Hepatocyte (in vitro differentiated cells): ENCODE results near the gene PPP2R2C. TPM values are rescaled to one million over a fixed set of nuclear protein-coding genes. Genes with fewer than 3 reads are reported as not detected.

Experiments
- DNase-seq: peaks from one replicate; pipeline ENCODE4 v3.0.0-alpha.2; 2016; ENCODE audit warnings: low spot score
- H2AFZ ChIP-seq: fragments of 200-600 bp; sonication (generic); 2 replicates; pipeline ENCODE4 v1.6.0; 2016; ENCODE audit warnings: antibody characterized with exemption, mild to moderate bottlenecking
- H3K27ac ChIP-seq: fragments of 200-600 bp; sonication (generic); 2 replicates; pipeline ENCODE4 v1.5.1; 2016; ENCODE audit warnings: mild to moderate bottlenecking
- H3K27me3 ChIP-seq: fragments of 200-600 bp; sonication (generic); 2 replicates; pipeline ENCODE4 v1.6.1; 2016
- H3K36me3 ChIP-seq: fragments of 200-600 bp; sonication (generic); replicated peaks from 2 replicates; pipeline ENCODE4 v1.5.1; 2016; ENCODE audit warnings: low read depth; ENCODE audit not compliant: insufficient read depth
- H3K4me1 ChIP-seq: fragments of 200-600 bp; sonication (generic); 2 replicates; pipeline ENCODE4 v1.5.1; 2016; ENCODE audit warnings: mild to moderate bottlenecking, moderate library complexity; ENCODE audit not compliant: insufficient read depth
- H3K4me2 ChIP-seq: fragments of 200-600 bp; sonication (generic); 2 replicates; pipeline ENCODE4 v1.6.0; 2016
- H3K4me3 ChIP-seq: fragments of 200-600 bp; sonication (generic); 2 replicates; pipeline ENCODE4 v1.5.1; 2016; ENCODE audit warnings: mild to moderate bottlenecking
- H3K79me2 ChIP-seq: fragments of 200-600 bp; sonication (generic); 2 replicates; pipeline ENCODE4 v1.6.0; 2017; ENCODE audit warnings: mild to moderate bottlenecking
- H3K9me2 ChIP-seq: fragments of 200-600 bp; sonication (generic); replicated peaks from 2 replicates; pipeline ENCODE4 v1.6.0; 2017; ENCODE audit warnings: mild to moderate bottlenecking; ENCODE audit not compliant: insufficient read depth
- H3K9me3 ChIP-seq: fragments of 200-600 bp; sonication (generic); 2 replicates; pipeline ENCODE4 v1.5.1; 2016; ENCODE audit warnings: low read depth, mild to moderate bottlenecking
- H4K20me1 ChIP-seq: fragments of 200-600 bp; sonication (generic); 2 replicates; pipeline ENCODE4 v1.6.0; 2016; ENCODE audit warnings: mild to moderate bottlenecking; ENCODE audit not compliant: insufficient read depth, poor library complexity, severe bottlenecking
- CTCF ChIP-seq: fragments of 200-600 bp; sonication (generic); IDR thresholded peaks from 2 replicates; pipeline ENCODE4 v1.5.1; 2016; ENCODE audit warnings: antibody characterized with exemption, mild to moderate bottlenecking; ENCODE audit not compliant: poor library complexity
- EZH2 ChIP-seq: fragments of 200-600 bp; sonication (generic); IDR thresholded peaks from 2 replicates; pipeline ENCODE4 v1.6.1; 2016; ENCODE audit warnings: antibody characterized with exemption, mild to moderate bottlenecking, borderline replicate concordance
- EZH2phosphoT487 ChIP-seq: fragments of 200-600 bp; sonication (generic); IDR thresholded peaks from one replicate; pipeline ENCODE4 v1.6.1; 2018; ENCODE audit warnings: antibody characterized with exemption, mild to moderate bottlenecking, low read depth, moderate library complexity; ENCODE audit not compliant: unreplicated experiment, severe bottlenecking
- WGBS: methylation state at CpG from one replicate; pipeline ENCODE4 v1.1.6; 2016; ENCODE audit warnings: low lambda C conversion rate; ENCODE audit errors: missing lambda C conversion rate; 5-methylcytosine and 5-hydroxymethylcytosine counted together
- polyA plus RNA-seq: library from polyadenylated mRNA; unstranded; fragments of >200 nt; fragmentation: Nextera tagmentation; extraction: Ambion mirVana; gene quantifications from 2 replicates; pipeline ENCODE4 v1.2.1, GENCODE V29; 2016
- total RNA-seq: library from RNA; depleted of rRNA; stranded (reverse); fragments of >200 nt; gene quantifications from 2 replicates; pipeline ENCODE4 v1.2.3, GENCODE V29; 2014

PPP2R2C gene
- total and polyA plus RNA-seq, 2 experiments from 2014 or later = 0.35 to 0.67 TPM

- no peaks in the 10 kb centered on the region for H3K79me2 ChIP-seq
- H3K9me2 ChIP-seq = no peaks in the 10 kb centered on the region
- peaks cover 24% of the 10 kb centered on the region for H3K27me3 ChIP-seq
- no peaks in the 10 kb centered on the region for H3K9me3 ChIP-seq
- no peak overlapping the region for H3K27ac ChIP-seq
- H3K4me1 ChIP-seq = no peaks in the 10 kb centered on the region
- no peak for TF ChIP-seq CTCF
- TF ChIP-seq EZH2phosphoT487 = no peak
- TF ChIP-seq EZH2 = no peak
- H3K36me3 ChIP-seq = no peaks in the 10 kb centered on the region
- 82% methylated on average over 8 of the region's 8 CpGs for WGBS
- DNase-seq = no peak
- H2AFZ ChIP-seq = no peak overlapping the region
- H3K4me3 ChIP-seq = no peak overlapping the region
- no peak overlapping the region for H3K4me2 ChIP-seq
- H4K20me1 ChIP-seq = no peaks in the 10 kb centered on the region
Measured at GRCh38 chr4:6369035-6369434, 103.4 kb downstream of the PPP2R2C start.

- Histone ChIP-seq H3K4me2 (no peak overlapping the region), H3K9me3 (no peaks in the 10 kb centered on the region), H3K79me2 (no peaks in the 10 kb centered on the region), H3K9me2 (no peaks in the 10 kb centered on the region), H3K36me3 (no peaks in the 10 kb centered on the region), H3K4me1 (no peaks in the 10 kb centered on the region), H2AFZ (no peak overlapping the region), H3K4me3 (no peak overlapping the region), H3K27me3 (peaks cover 24% of the 10 kb centered on the region), H4K20me1 (no peaks in the 10 kb centered on the region), H3K27ac (no peak overlapping the region)
- no peak for DNase-seq
- no peak for TF ChIP-seq CTCF
- no peak for TF ChIP-seq EZH2phosphoT487
- no peak for TF ChIP-seq EZH2
- WGBS = 65% methylated on average over 12 of the region's 12 CpGs
Measured at GRCh38 chr4:6368601-6369000, 103.8 kb downstream of the PPP2R2C start.

- H3K4me1 ChIP-seq = no peaks in the 10 kb centered on the region
- no peak for TF ChIP-seq EZH2phosphoT487
- TF ChIP-seq CTCF = no peak
- no peak for TF ChIP-seq EZH2
- no peaks in the 10 kb centered on the region for H3K9me2 ChIP-seq
- H2AFZ ChIP-seq = no peak overlapping the region
- H3K4me2 ChIP-seq = no peak overlapping the region
- no peaks in the 10 kb centered on the region for H3K79me2 ChIP-seq
- H3K27ac ChIP-seq = no peak overlapping the region
- no peaks in the 10 kb centered on the region for H4K20me1 ChIP-seq
- peaks cover 24% of the 10 kb centered on the region for H3K27me3 ChIP-seq
- no peak overlapping the region for H3K4me3 ChIP-seq
- 86% methylated on average over 10 of the region's 10 CpGs for WGBS
- H3K9me3 ChIP-seq = no peaks in the 10 kb centered on the region
- no peak for DNase-seq
- H3K36me3 ChIP-seq = no peaks in the 10 kb centered on the region
Measured at GRCh38 chr4:6368096-6368495, 104.3 kb downstream of the PPP2R2C start.

GRCh38 chr4:6367371-6367851, 105.0 kb downstream of the PPP2R2C start:
- Histone ChIP-seq H3K27me3 (peaks cover 24% of the 10 kb centered on the region), H3K4me2 (no peak overlapping the region), H4K20me1 (no peaks in the 10 kb centered on the region), H3K36me3 (no peaks in the 10 kb centered on the region), H3K9me2 (no peaks in the 10 kb centered on the region), H2AFZ (no peak overlapping the region), H3K4me1 (no peaks in the 10 kb centered on the region), H3K79me2 (no peaks in the 10 kb centered on the region), H3K4me3 (no peak overlapping the region), H3K27ac (no peak overlapping the region), H3K9me3 (no peaks in the 10 kb centered on the region)
- TF ChIP-seq EZH2 = no peak
- no peak for TF ChIP-seq CTCF
- no peak for TF ChIP-seq EZH2phosphoT487
- no peak for DNase-seq
- 38% methylated on average over 8 of the region's 8 CpGs for WGBS
